DND-41 (cell line): ENCODE measurements around the gene OAS1.

Experiments
- CTCF ChIP-seq: IDR thresholded peaks from 2 replicates; pipeline ENCODE4 v1.5.1; 2012; ENCODE audit warnings: borderline replicate concordance, low read length, moderate library complexity, mild to moderate bottlenecking; ENCODE audit not compliant: poor library complexity, severe bottlenecking; ENCODE audit errors: extremely low read depth
- EZH2 ChIP-seq: IDR thresholded peaks from 3 replicates; pipeline ENCODE4 v1.6.1; 2012; ENCODE audit warnings: borderline replicate concordance, low read depth, mild to moderate bottlenecking, moderate library complexity, low read length, inconsistent platforms; ENCODE audit not compliant: severe bottlenecking

DNA sequence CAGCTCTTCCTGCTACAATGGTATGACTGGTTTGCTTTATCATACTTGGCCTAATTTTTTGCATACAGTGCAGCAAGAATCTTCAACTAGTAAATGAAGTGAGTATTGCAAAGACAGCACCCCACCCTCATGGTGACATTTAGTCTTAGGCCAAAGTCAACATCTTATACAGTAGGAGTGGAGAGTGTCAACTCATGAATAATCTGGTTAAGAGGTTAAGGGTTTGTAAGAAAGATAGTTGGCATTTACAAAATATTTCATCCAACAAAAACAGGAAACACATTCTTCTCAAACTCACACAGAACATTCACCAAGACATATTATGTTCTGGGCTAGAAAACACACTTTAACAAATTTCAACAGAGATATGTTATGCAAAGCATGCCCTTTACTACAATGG lies 2.2 kb upstream of the OAS1 start:
- TF ChIP-seq CTCF (no peak), EZH2 (no peak)
